ENCODE data around the gene GNAI1. TPM values are rescaled to one million over a fixed set of nuclear protein-coding genes. Genes with fewer than 3 reads are reported as not detected.

GNAI1 gene
- total and polyA plus RNA-seq, 2 of the 13 experiments (the other 11 are each of a cell fraction or from before 2014, with no cell fraction given), result 3.5 to 5.7 TPM

GRCh38 chr7:80213814-80214213 lies 79.2 kb downstream of the GNAI1 start (continued):
- TF ChIP-seq BCLAF1 (IDR thresholded peaks at IDR 0.05) (no peak), HNRNPL (IDR thresholded peaks at IDR 0.05; ENCODE audit: low read depth, low read length) (no peak), BRF2 (CRISPR knock-in tag; IDR thresholded peaks at IDR 0.05) (no peak), KMT2A (CRISPR knock-in tag; IDR thresholded peaks at IDR 0.05) (no peak), SMC3 (IDR thresholded peaks at IDR 0.05; ENCODE audit: low read length) (no peak), U2AF1 (optimal IDR thresholded peaks at IDR 0.05; ENCODE audit: low read depth, low read length) (no peak), ZNF879 (CRISPR knock-in tag; IDR thresholded peaks at IDR 0.05) (no peak), ZIK1 (CRISPR knock-in tag; IDR thresholded peaks at IDR 0.05; ENCODE audit: borderline replicate concordance, low read depth) (no peak), ZNF121 (CRISPR knock-in tag; IDR thresholded peaks at IDR 0.05) (0 out of 2 replicates have a peak, but pooled peaks have one; percentile 16), ZFY (CRISPR knock-in tag; IDR thresholded peaks at IDR 0.05) (no peak), ZNF746 (CRISPR knock-in tag; IDR thresholded peaks at IDR 0.05) (no peak), HOMEZ (CRISPR knock-in tag; IDR thresholded peaks at IDR 0.05; ENCODE audit: low read depth) (peak; percentile 59; the same call in 1 of the 2 replicates), YEATS4 (CRISPR knock-in tag; IDR thresholded peaks at IDR 0.05; ENCODE audit: borderline replicate concordance) (no peak), MAX (IDR thresholded peaks at IDR 0.05) (no peak), AHR (CRISPR knock-in tag; IDR thresholded peaks at IDR 0.05) (no peak), FOXK2 (IDR thresholded peaks at IDR 0.05) (no peak), BORCS8-MEF2B (CRISPR knock-in tag; IDR thresholded peaks at IDR 0.05) (no peak), MAFF (IDR thresholded peaks at IDR 0.05; ENCODE audit: low read depth, low read length) (no peak), ZNF780A (CRISPR knock-in tag; IDR thresholded peaks at IDR 0.05) (no peak), RORA (CRISPR knock-in tag; IDR thresholded peaks at IDR 0.05) (no peak)
